Cardiac fibroblast (primary cell): Measurements from ENCODE around the gene C1orf167.

Experiments
- DNase-seq, 2 donors: peaks; one replicate each; pipeline versions ENCODE4 v3.0.0 to v3.0.0-alpha.2; 2010; ENCODE audit warnings: low read depth in 2 of 2
- H3K4me3 ChIP-seq, 2 donors: replicated peaks in 1 of 2; 1 replicate in 1 of 2; 2 replicates in 1 of 2; pipeline ENCODE4 v1.5.1; 2011; ENCODE audit warnings: low read depth in 2 of 2, low read length in 2 of 2, mild to moderate bottlenecking in 2 of 2, moderate library complexity in 1 of 2
- TF ChIP-seq, protein P1 (sequence below): IDR thresholded peaks from one replicate; pipeline ENCODE4 v1.5.1; 2011; ENCODE audit warnings: low read depth, mild to moderate bottlenecking, low read length, inconsistent platforms

C1orf167 gene

DNA sequence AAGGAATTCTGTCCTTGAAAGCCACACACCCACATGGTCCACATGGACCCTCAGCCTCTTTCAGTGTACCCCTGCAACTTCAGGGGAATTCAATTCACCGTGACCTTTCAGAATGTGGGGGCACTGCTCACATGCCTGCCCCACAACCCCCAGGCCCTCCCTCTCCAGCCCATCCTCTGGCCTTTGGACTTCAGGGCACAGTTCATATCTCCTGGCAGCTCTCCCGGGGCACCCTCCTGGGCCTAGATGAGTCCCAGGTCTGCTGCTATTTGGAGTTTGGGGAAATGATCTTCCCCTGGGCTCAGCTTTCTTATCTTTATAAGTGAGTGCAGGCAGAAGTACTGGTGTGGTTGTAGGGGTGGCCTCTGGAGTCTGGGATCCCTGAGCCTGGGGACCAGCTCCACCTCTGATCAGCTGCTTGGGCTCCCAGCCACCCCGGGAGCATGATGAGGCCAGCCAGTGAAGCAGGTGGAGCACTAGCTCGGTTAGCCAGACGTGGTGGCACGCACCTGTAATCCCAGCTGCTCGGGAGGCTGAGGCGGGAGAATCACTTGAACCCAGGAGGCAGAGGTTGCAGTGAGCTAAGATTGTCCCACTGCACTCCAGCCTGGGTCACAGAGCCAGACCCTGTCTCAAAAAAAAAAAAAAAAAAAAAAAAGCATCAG lies 15.8 kb downstream of the C1orf167 start:
- TF ChIP-seq, protein P1, sequence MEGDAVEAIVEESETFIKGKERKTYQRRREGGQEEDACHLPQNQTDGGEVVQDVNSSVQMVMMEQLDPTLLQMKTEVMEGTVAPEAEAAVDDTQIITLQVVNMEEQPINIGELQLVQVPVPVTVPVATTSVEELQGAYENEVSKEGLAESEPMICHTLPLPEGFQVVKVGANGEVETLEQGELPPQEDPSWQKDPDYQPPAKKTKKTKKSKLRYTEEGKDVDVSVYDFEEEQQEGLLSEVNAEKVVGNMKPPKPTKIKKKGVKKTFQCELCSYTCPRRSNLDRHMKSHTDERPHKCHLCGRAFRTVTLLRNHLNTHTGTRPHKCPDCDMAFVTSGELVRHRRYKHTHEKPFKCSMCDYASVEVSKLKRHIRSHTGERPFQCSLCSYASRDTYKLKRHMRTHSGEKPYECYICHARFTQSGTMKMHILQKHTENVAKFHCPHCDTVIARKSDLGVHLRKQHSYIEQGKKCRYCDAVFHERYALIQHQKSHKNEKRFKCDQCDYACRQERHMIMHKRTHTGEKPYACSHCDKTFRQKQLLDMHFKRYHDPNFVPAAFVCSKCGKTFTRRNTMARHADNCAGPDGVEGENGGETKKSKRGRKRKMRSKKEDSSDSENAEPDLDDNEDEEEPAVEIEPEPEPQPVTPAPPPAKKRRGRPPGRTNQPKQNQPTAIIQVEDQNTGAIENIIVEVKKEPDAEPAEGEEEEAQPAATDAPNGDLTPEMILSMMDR: no peak
- H3K4me3 ChIP-seq: no peak overlapping the region
- DNase-seq: no peak

DNA sequence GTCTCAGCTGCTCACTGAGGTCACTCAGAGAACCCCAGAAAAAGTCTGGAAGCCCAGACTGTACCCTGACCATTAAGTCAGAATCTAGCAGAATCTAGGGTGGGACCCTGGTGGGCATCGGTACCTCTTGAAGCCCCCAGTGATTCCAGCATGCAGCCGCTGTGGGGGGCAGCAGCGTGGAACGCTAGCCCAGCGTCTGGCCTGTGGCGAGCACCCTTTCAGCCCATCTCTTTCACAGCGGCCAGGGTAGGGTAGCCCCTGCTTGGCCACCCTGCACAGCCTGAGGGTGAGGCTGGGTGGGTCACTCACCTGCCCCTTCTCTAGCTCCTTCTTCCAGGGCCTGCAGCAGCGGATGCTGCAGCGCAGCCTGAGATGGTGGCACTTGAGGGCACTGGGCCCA lies 16.3 kb downstream of the C1orf167 start:
- DNase-seq: no peak
- no peak overlapping the region for H3K4me3 ChIP-seq
- TF ChIP-seq, protein P1: no peak

DNA sequence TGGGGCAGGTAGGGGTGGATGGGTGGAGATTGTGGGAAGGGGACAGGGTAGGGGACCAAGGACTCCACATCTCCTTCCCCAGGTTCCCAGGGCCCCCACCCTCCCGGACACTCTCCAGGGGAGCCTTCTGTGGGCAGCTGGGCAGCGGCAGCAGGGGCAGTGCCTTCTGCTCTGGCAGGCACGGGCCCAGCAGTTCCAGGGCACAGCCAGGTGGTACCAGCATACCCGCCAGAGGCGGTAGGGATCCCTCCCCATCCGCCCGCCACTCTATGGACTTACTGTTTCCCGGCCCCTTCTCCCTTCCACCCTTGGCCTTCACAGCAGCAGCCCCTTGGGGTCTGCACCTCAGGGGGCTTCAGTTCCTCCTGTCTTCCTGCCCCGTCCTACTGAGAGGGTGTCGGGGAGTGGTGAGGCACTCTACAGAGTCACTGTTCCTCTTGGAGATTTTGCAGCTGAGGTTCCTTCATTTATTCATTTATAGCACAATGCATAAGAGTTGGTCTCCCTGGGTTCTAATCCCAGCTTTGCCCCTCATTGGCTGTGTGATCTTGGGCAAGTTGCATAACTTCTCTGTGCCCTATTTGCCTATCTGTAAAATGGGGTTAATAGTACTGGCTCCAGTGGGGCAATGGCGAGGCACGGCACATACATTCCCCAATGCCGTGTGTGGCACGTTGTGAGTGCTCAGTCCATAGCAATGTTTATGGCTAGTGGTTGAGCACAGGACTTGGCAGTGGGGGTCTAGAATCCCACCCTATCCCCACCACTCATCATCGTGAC lies 17.0 kb downstream of the C1orf167 start:
- TF ChIP-seq, protein P1: no peak
- no peak for DNase-seq

DNA sequence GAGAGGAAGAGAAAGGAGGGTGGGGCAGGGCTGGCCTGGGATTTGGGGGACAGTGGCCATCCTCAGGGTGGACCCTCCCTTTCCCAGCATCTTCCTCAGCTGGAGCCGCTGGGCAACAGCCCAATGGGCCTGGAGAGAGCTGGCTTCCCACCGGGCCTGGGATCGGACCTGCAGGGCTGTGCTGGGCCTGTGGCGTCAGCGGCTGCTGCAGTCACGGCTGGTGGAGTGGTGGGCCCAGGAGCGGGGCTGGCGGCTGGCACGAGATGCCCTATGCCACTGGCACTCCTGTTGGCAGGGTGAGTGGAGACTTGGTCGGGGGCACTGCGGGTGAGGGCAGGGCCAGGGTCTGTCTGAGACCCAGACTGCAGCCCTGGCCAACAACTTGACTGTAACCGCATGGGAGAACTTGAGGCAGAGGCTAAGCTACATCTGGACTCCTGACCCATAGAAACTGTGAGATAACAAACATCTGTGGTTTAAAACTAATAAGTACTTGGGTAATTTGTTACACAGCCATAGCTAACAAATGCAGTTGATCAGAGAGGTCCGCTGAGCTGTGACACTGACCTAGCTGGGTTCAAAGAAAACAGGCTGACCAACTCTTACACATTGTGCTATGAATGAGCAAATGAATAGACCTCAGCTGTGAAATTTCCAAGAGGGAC lies 17.9 kb downstream of the C1orf167 start:
- TF ChIP-seq, protein P1: no peak
- DNase-seq: no peak
- H3K4me3 ChIP-seq: no peak overlapping the region

More for the DNA sequence above, 17.0 kb downstream of the C1orf167 start:
- H3K4me3 ChIP-seq: no peak overlapping the region

DNA sequence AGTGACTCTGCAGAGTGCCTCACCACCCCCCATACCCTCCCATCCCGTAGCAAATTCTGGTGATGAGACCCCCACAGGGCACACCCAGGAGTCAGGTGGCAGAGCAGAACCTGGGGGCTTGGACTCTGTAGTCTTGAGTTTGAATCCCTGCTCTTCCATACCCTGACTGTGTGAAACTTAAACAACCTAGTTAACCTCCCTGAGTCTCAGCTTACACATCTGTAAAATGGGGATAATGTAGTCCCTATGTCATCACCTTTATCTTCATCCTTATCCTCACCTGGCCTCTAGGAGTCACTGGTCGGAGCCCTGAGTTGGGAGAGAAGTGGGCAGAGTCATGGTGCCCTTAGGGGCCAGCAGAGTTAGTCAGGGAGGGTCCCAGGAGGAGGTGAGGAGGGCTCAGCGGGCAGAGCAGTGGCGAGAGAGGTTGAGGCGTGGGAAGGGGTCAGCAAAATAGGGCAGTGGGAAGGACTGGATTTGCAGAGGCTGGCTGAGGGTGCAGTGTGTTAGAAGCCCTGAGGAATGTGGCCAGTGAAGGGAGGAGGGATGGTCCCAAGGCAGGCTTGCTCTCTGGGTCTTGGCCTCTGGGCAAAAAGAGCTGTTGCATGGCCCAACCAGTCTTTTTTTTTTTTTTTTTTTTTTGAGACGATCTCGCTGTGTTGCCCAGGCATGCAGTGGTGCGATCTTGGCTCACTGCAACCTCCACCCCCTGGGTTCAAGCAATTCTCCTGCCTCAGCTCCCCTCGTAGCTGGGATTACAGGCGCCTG lies 18.6 kb downstream of the C1orf167 start:
- H3K4me3 ChIP-seq: no peak overlapping the region
- DNase-seq: no peak
- TF ChIP-seq, protein P1: no peak

DNA sequence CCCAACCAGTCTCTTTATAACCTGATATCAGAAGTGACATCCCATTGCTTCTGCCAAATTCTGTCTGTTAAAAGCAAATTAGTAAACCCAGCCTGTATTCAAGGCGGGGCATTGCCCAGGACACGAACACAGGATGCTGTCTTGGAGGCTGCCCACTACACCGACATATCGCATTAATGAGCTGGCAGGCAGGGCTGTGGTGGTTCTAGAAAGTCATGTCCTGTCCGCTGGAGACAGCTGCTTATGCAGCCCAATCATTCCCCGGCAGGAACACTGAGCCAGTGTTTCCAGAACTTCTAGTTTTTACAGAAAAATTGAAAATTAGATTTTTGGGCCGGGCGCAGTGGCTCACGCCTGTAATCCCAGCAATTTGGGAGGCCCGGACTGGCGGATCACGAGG lies 19.3 kb downstream of the C1orf167 start:
- no peak for DNase-seq
- TF ChIP-seq, protein P1: no peak
- no peak overlapping the region for H3K4me3 ChIP-seq
